ENCODE measurements around the gene TCIRG1. TPM values are rescaled to one million over a fixed set of nuclear protein-coding genes. Genes with fewer than 3 reads are reported as not detected.

Gene TCIRG1
- total RNA-seq, 5 donors from 2014 or later (not counting 1 experiment from before 2014, with no cell fraction given): 184 to 292 (median 246) TPM

DNA sequence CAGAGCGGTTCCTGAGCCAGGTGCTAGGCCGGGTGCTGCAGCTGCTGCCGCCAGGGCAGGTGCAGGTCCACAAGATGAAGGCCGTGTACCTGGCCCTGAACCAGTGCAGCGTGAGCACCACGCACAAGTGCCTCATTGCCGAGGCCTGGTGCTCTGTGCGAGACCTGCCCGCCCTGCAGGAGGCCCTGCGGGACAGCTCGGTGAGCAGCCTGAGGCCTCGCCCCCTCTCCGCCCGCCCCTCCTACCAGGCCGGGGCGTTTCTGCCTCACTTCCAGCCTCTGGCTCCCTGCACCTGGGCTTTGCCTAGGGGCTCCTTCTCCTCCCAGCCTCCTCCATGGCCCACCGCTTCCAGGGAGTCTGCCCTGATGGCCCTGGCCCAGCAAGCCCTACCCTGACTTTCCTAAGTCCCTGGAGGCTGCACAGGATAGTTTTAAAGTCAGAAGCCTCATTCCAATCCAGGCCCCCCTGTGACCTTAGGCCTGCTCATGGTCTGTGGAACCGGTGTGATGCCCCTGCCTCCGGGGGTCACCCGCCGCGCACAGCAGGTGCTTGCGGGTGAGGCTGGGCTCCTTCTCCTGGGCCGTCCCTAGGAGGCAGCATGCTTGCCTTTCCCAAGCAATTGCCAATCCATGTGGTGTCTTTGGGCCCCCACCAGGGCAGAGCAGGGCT lies 5.5 kb downstream of the TCIRG1 start:
- CTCF ChIA-PET: no interaction called here
- Histone ChIP-seq H3K4me1 (ENCODE audit: control insufficient read depth in 1 of 2, extremely low read depth in 1 of 2, insufficient read depth in 2 of 2, low read length in 2 of 2) (peaks cover 2 to 37% of the 10 kb centered on the region in 2 experiments), H3K27ac (ENCODE audit: low read length) (no peak overlapping the region), H3K9me3 (no peaks in the 10 kb centered on the region), H3K27me3 (replicated peaks in 1 of 2; ENCODE audit: control insufficient read depth in 2 of 2, extremely low read depth in 1 of 2, insufficient read depth in 2 of 2, low read length in 1 of 2) (no peaks in the 10 kb centered on the region), H3K36me3 (ENCODE audit: control insufficient read depth in 2 of 2, extremely low read depth in 1 of 2, insufficient read depth in 1 of 2, low read length in 1 of 2) (peaks cover 12 to 60% of the 10 kb centered on the region in 2 donors), H3K4me3 (ENCODE audit: control insufficient read depth in 1 of 2, extremely low read depth in 1 of 2, low read length in 1 of 2) (no peak overlapping the region)
- Mint-ChIP-seq H3K27me3 (no peaks in the 10 kb centered on the region), H3K9me3 (no peaks in the 10 kb centered on the region), H3K4me1 (peaks cover 12 to 16% (median 12%) of the 10 kb centered on the region in 3 donors), H3K27ac (no peak overlapping the region), H3K4me3 (no peak overlapping the region), H3K36me3 (peaks cover 3% of the 10 kb centered on the region)
- DNase-seq (no peak), ATAC-seq (replicated peaks in 1 of 4) (no peak)
- POLR2A ChIA-PET: interaction anchor here in 1 of 2 donors (0.7 kb wide), 1 partner anchor 81 kb away, joined by 6 read pairs; no protein-coding TSS in a partner anchor
- 94% methylated on average over 23 of the region's 24 CpGs for WGBS (ENCODE audit: insufficient coverage)

GRCh38 chr11:68044898-68045351 lies 6.1 kb downstream of the TCIRG1 start:
- Histone ChIP-seq H3K27me3 (replicated peaks in 1 of 2; ENCODE audit: control insufficient read depth in 2 of 2, extremely low read depth in 1 of 2, insufficient read depth in 2 of 2, low read length in 1 of 2) (no peaks in the 10 kb centered on the region), H3K4me3 (ENCODE audit: control insufficient read depth in 1 of 2, extremely low read depth in 1 of 2, low read length in 1 of 2) (no peak overlapping the region), H3K36me3 (ENCODE audit: control insufficient read depth in 2 of 2, extremely low read depth in 1 of 2, insufficient read depth in 1 of 2, low read length in 1 of 2) (peaks cover 15 to 67% of the 10 kb centered on the region in 2 donors), H3K27ac (ENCODE audit: low read length) (no peak overlapping the region), H3K9me3 (no peaks in the 10 kb centered on the region), H3K4me1 (ENCODE audit: control insufficient read depth in 1 of 2, extremely low read depth in 1 of 2, insufficient read depth in 2 of 2, low read length in 2 of 2) (peaks cover 2 to 30% of the 10 kb centered on the region in 2 experiments)
- no peak overlapping the region for H3K27ac Mint-ChIP-seq
- no peak for ATAC-seq (replicated peaks in 1 of 4)
- POLR2A ChIA-PET: no interaction called here
- CTCF ChIA-PET: interaction anchor here in 1 of 2 donors (0.7 kb wide), 1 partner anchor 141 kb away, joined by 3 read pairs; no protein-coding TSS in a partner anchor
- H3K36me3 Mint-ChIP-seq: peaks cover 3% of the 10 kb centered on the region
- no peaks in the 10 kb centered on the region for H3K27me3 Mint-ChIP-seq
- no peaks in the 10 kb centered on the region for H3K9me3 Mint-ChIP-seq
- no peak for DNase-seq
- peaks cover 9 to 14% (median 11%) of the 10 kb centered on the region in 3 donors for H3K4me1 Mint-ChIP-seq
- 93% methylated on average over 3 of the region's 18 CpGs for WGBS (ENCODE audit: insufficient coverage)
- H3K4me3 Mint-ChIP-seq: no peak overlapping the region

- H3K36me3 Mint-ChIP-seq: peaks cover 16% of the 10 kb centered on the region
- Histone ChIP-seq H3K27me3 (replicated peaks in 1 of 2; ENCODE audit: control insufficient read depth in 2 of 2, extremely low read depth in 1 of 2, insufficient read depth in 2 of 2, low read length in 1 of 2) (no peaks in the 10 kb centered on the region), H3K27ac (ENCODE audit: low read length) (no peak overlapping the region), H3K4me1 (ENCODE audit: control insufficient read depth in 1 of 2, extremely low read depth in 1 of 2, insufficient read depth in 2 of 2, low read length in 2 of 2) (peaks cover 0 to 4% of the 10 kb centered on the region in 2 experiments), H3K4me3 (ENCODE audit: control insufficient read depth in 1 of 2, extremely low read depth in 1 of 2, low read length in 1 of 2) (no peak overlapping the region), H3K36me3 (ENCODE audit: control insufficient read depth in 2 of 2, extremely low read depth in 1 of 2, insufficient read depth in 1 of 2, low read length in 1 of 2) (peaks cover 31 to 86% of the 10 kb centered on the region in 2 donors), H3K9me3 (no peaks in the 10 kb centered on the region)
- CTCF ChIA-PET: no interaction called here
- H3K27me3 Mint-ChIP-seq: no peaks in the 10 kb centered on the region
- H3K27ac Mint-ChIP-seq: no peak overlapping the region
- 96% methylated on average over 29 of the region's 37 CpGs for WGBS (ENCODE audit: insufficient coverage)
- ATAC-seq (replicated peaks in 1 of 4): no peak
- no peaks in the 10 kb centered on the region for H3K4me1 Mint-ChIP-seq
- POLR2A ChIA-PET: no interaction called here
- H3K9me3 Mint-ChIP-seq: no peaks in the 10 kb centered on the region
- DNase-seq: no peak
- no peak overlapping the region for H3K4me3 Mint-ChIP-seq
Measured at GRCh38 chr11:68047437-68048290, 8.8 kb downstream of the TCIRG1 start.

GRCh38 chr11:68048681-68049508 lies 10.1 kb downstream of the TCIRG1 start:
- Mint-ChIP-seq H3K9me3 (no peaks in the 10 kb centered on the region), H3K4me3 (no peak overlapping the region), H3K4me1 (no peaks in the 10 kb centered on the region), H3K27me3 (no peaks in the 10 kb centered on the region), H3K27ac (no peak overlapping the region), H3K36me3 (peaks cover 16% of the 10 kb centered on the region)
- Histone ChIP-seq H3K4me1 (ENCODE audit: control insufficient read depth in 1 of 2, extremely low read depth in 1 of 2, insufficient read depth in 2 of 2, low read length in 2 of 2) (no peaks in the 10 kb centered on the region), H3K27me3 (replicated peaks in 1 of 2; ENCODE audit: control insufficient read depth in 2 of 2, extremely low read depth in 1 of 2, insufficient read depth in 2 of 2, low read length in 1 of 2) (no peaks in the 10 kb centered on the region), H3K4me3 (ENCODE audit: control insufficient read depth in 1 of 2, extremely low read depth in 1 of 2, low read length in 1 of 2) (no peak overlapping the region), H3K9me3 (no peaks in the 10 kb centered on the region), H3K36me3 (ENCODE audit: control insufficient read depth in 2 of 2, extremely low read depth in 1 of 2, insufficient read depth in 1 of 2, low read length in 1 of 2) (peaks cover 34 to 76% of the 10 kb centered on the region in 2 donors), H3K27ac (ENCODE audit: low read length) (no peak overlapping the region)
- POLR2A ChIA-PET: no interaction called here
- ATAC-seq (replicated peaks in 1 of 4): no peak
- 95% methylated on average over 34 of the region's 35 CpGs for whole genome bisulfite sequencing (ENCODE audit: insufficient coverage)
- no peak for DNase-seq
- CTCF ChIA-PET: no interaction called here

GRCh38 chr11:68049509-68050370 lies 10.9 kb downstream of the TCIRG1 start:
- Mint-ChIP-seq H3K4me3 (no peak overlapping the region), H3K27ac (no peak overlapping the region), H3K4me1 (no peaks in the 10 kb centered on the region), H3K27me3 (no peaks in the 10 kb centered on the region), H3K36me3 (peaks cover 16% of the 10 kb centered on the region), H3K9me3 (no peaks in the 10 kb centered on the region)
- no peak overlapping the region for H3K27ac ChIP-seq (ENCODE audit: low read length)
- 96% methylated on average over 34 of the region's 40 CpGs for WGBS (ENCODE audit: insufficient coverage)
- H3K9me3 ChIP-seq: no peaks in the 10 kb centered on the region
- H3K27me3 ChIP-seq (replicated peaks in 1 of 2; ENCODE audit: control insufficient read depth in 2 of 2, extremely low read depth in 1 of 2, insufficient read depth in 2 of 2, low read length in 1 of 2): no peaks in the 10 kb centered on the region
- CTCF ChIA-PET: no interaction called here
- peaks cover 34 to 67% of the 10 kb centered on the region in 2 donors for H3K36me3 ChIP-seq (ENCODE audit: control insufficient read depth in 2 of 2, extremely low read depth in 1 of 2, insufficient read depth in 1 of 2, low read length in 1 of 2)
- no peak overlapping the region for H3K4me3 ChIP-seq (ENCODE audit: control insufficient read depth in 1 of 2, extremely low read depth in 1 of 2, low read length in 1 of 2)
- ATAC-seq (replicated peaks in 1 of 4) (no peak), DNase-seq (no peak)
- POLR2A ChIA-PET: no interaction called here
- no peaks in the 10 kb centered on the region for H3K4me1 ChIP-seq (ENCODE audit: control insufficient read depth in 1 of 2, extremely low read depth in 1 of 2, insufficient read depth in 2 of 2, low read length in 2 of 2)

Measured in T-cell (primary cell).